ENCODE results near the gene GPHA2.

GRCh38 chr11:64891880-64892279, 43.8 kb downstream of the GPHA2 start:
- TF ChIP-seq CTCF (IDR thresholded peaks at IDR 0.05; ENCODE audit: low read depth, low read length) (no peak), EZH2phosphoT487 (IDR thresholded peaks at IDR 0.05; ENCODE audit: low read depth) (no peak)
